HEK293T (cell line): ENCODE results near the gene MMD2.

Source experiments
- CTCF ChIA-PET: fragments of 350-600 bp; formaldehyde crosslinking; extraction: SDS; loops from one replicate; lab custom pipeline; 2021; ENCODE audit warnings: antibody characterized with exemption, inconsistent platforms; lab: Yijun Ruan, JAX
- POLR2A ChIA-PET: fragments of 350-600 bp; formaldehyde crosslinking; extraction: SDS; loops from one replicate; lab custom pipeline; 2020; ENCODE audit warnings: antibody characterized with exemption, inconsistent platforms; lab: Yijun Ruan, JAX
- DNase-seq: peaks from one replicate; pipeline ENCODE4 v3.0.0; 2012; ENCODE audit warnings: mixed read lengths; ENCODE audit errors: extremely low spot score
- ARNT ChIP-seq: fragments of 450-650 bp; IDR thresholded peaks from 2 replicates; pipeline ENCODE4 v1.6.1; 2017; ENCODE audit warnings: mild to moderate bottlenecking
- BHLHE40 ChIP-seq: fragments of 450-650 bp; IDR thresholded peaks from 2 replicates; pipeline ENCODE4 v1.6.1; 2016; ENCODE audit warnings: mild to moderate bottlenecking, moderate library complexity, borderline replicate concordance
- CTBP1 ChIP-seq: fragments of 450-650 bp; IDR thresholded peaks from 2 replicates; pipeline ENCODE4 v1.6.1; 2016; ENCODE audit warnings: borderline replicate concordance
- ELF4 ChIP-seq: fragments of 450-650 bp; IDR thresholded peaks from 2 replicates; pipeline ENCODE4 v1.6.1; 2017; ENCODE audit warnings: antibody characterized with exemption
- FOXA1 ChIP-seq: fragments of 450-650 bp; IDR thresholded peaks from 2 replicates; pipeline ENCODE4 v1.6.1; 2016; ENCODE audit warnings: mild to moderate bottlenecking
- FOXK2 ChIP-seq: fragments of 450-650 bp; IDR thresholded peaks from 2 replicates; pipeline ENCODE4 v1.6.1; 2016; ENCODE audit warnings: mild to moderate bottlenecking
- FOXM1 ChIP-seq: fragments of 450-650 bp; IDR thresholded peaks from 2 replicates; pipeline ENCODE4 v1.6.1; 2017; ENCODE audit warnings: mild to moderate bottlenecking, borderline replicate concordance
- HDGF ChIP-seq: fragments of 450-650 bp; IDR thresholded peaks from 2 replicates; pipeline ENCODE4 v1.6.1; 2017; ENCODE audit warnings: antibody characterized with exemption, borderline replicate concordance
- L3MBTL2 ChIP-seq: fragments of 450-650 bp; conservative IDR thresholded peaks from 2 replicates; pipeline ENCODE4 v1.6.1; 2016; ENCODE audit warnings: mild to moderate bottlenecking
- LEF1 ChIP-seq: fragments of 450-650 bp; IDR thresholded peaks from 2 replicates; pipeline ENCODE4 v1.6.1; 2017; ENCODE audit warnings: mild to moderate bottlenecking, borderline replicate concordance
- NFRKB ChIP-seq: fragments of 450-650 bp; IDR thresholded peaks from 2 replicates; pipeline ENCODE4 v1.6.1; 2016; ENCODE audit warnings: mild to moderate bottlenecking, moderate library complexity
- PKNOX1 ChIP-seq: fragments of 450-650 bp; IDR thresholded peaks from 2 replicates; pipeline ENCODE4 v1.6.1; 2016
- SP1 ChIP-seq: fragments of 450-650 bp; IDR thresholded peaks from 2 replicates; pipeline ENCODE4 v1.6.1; 2017
- SUZ12 ChIP-seq: fragments of 450-650 bp; IDR thresholded peaks from 2 replicates; pipeline ENCODE4 v1.6.1; 2016; ENCODE audit warnings: mild to moderate bottlenecking
- TARDBP ChIP-seq: fragments of 450-650 bp; IDR thresholded peaks from 2 replicates; pipeline ENCODE4 v1.6.1; 2016
- ZNF384 ChIP-seq: fragments of 450-650 bp; IDR thresholded peaks from 2 replicates; pipeline ENCODE4 v1.6.1; 2016

MMD2 gene

GRCh38 chr7:4958477-4959301 is at the start of gene MMD2:
MMD2 (minus strand) TSS chr7:4959187; CDS start chr7:4959017, 170 bp downstream.
- CTCF ChIA-PET = no interaction called here
- POLR2A ChIA-PET = no interaction called here
- DNase-seq = no peak
- TF ChIP-seq FOXA1 (no peak), HDGF (no peak), FOXM1 (no peak), LEF1 (no peak), CTBP1 (no peak), SUZ12 (no peak), ARNT (no peak), BHLHE40 (no peak), TARDBP (no peak), SP1 (no peak), NFRKB (no peak), L3MBTL2 (no peak), ZNF384 (no peak)

- CTCF ChIA-PET = interaction anchor here (0.7 kb wide), 1 partner anchor 213 kb away, joined by 3 read pairs; no protein-coding TSS in a partner anchor
- no peak for TF ChIP-seq PKNOX1
- no peak for TF ChIP-seq FOXA1
- no peak for DNase-seq
- POLR2A ChIA-PET = no interaction called here
These were observed 46.1 kb upstream of the MMD2 start for GRCh38 chr7:5005066-5005465.

GRCh38 chr7:5001911-5002310 is 42.9 kb upstream of the MMD2 start:
- TF ChIP-seq HDGF (no peak), FOXK2 (no peak), ZNF384 (no peak), SUZ12 (no peak), L3MBTL2 (no peak), FOXA1 (no peak)
- ChIA-PET CTCF (no interaction called here), POLR2A (no interaction called here)
- no peak for DNase-seq

GRCh38 chr7:5001003-5001402 is 42.0 kb upstream of the MMD2 start:
- no peak for TF ChIP-seq FOXK2
- TF ChIP-seq TARDBP = no peak
- no peak for TF ChIP-seq ARNT
- TF ChIP-seq SUZ12 = no peak
- no peak for TF ChIP-seq NFRKB
- TF ChIP-seq BHLHE40 = no peak
- no peak for TF ChIP-seq FOXA1
- no peak for TF ChIP-seq ZNF384
- no peak for TF ChIP-seq PKNOX1
- TF ChIP-seq LEF1 = no peak
- no peak for TF ChIP-seq HDGF
- no peak for TF ChIP-seq L3MBTL2
- no peak for TF ChIP-seq ELF4
- TF ChIP-seq SP1 = no peak
- TF ChIP-seq CTBP1 = no peak
- TF ChIP-seq FOXM1 = no peak
- POLR2A ChIA-PET = no interaction called here
- DNase-seq = no peak
- CTCF ChIA-PET = interaction anchor here (0.7 kb wide), 1 partner anchor 155 kb away, joined by 5 read pairs; no protein-coding TSS in a partner anchor

GRCh38 chr7:4999369-4999950 is 40.5 kb upstream of the MMD2 start:
- ChIA-PET CTCF (interaction anchor here (0.6 to 1.2 kb wide), 2 partner anchors 25 to 85 kb away, joined by 3 read pairs; no protein-coding TSS in a partner anchor), POLR2A (no interaction called here)
- TF ChIP-seq TARDBP (no peak), FOXA1 (no peak), CTBP1 (no peak), ARNT (no peak), SP1 (no peak), SUZ12 (no peak), HDGF (no peak), ZNF384 (no peak), NFRKB (no peak)
- no peak for DNase-seq

GRCh38 chr7:4998910-4999309 is 39.9 kb upstream of the MMD2 start:
- CTCF ChIA-PET = interaction anchor here (0.6 to 1.2 kb wide), 2 partner anchors 25 to 86 kb away, joined by 3 read pairs; no protein-coding TSS in a partner anchor
- TF ChIP-seq SUZ12 (no peak), PKNOX1 (no peak), L3MBTL2 (no peak), ELF4 (no peak), ARNT (no peak), HDGF (no peak), FOXK2 (no peak), TARDBP (no peak), BHLHE40 (no peak), ZNF384 (no peak), FOXM1 (no peak), CTBP1 (no peak)
- POLR2A ChIA-PET = no interaction called here
- no peak for DNase-seq
